H1 (cell line): ENCODE data around the gene PCIF1. TPM values are rescaled to one million over a fixed set of nuclear protein-coding genes. Genes with fewer than 3 reads are reported as not detected.
A peak's percentile ranks its signal among the peaks of the same experiment; 100 is the strongest.

ENCODE experiments used
- ASH2L ChIP-seq: fragments of 200-600, 300-600 bp; sonication (generic); IDR thresholded peaks from one replicate; pipeline ENCODE4 v1.7.1; 2017; ENCODE audit warnings: low read length
- CHD7 ChIP-seq: fragments of 300-600 bp; sonication (generic); IDR thresholded peaks from 2 replicates; pipeline ENCODE4 v1.7.1; 2012; ENCODE audit warnings: low read length, moderate library complexity, mild to moderate bottlenecking, inconsistent platforms; ENCODE audit not compliant: insufficient replicate concordance
- CREB1 ChIP-seq: IDR thresholded peaks from 2 replicates; pipeline ENCODE4 v1.6.1; 2012; ENCODE audit warnings: inconsistent platforms
- SIN3A ChIP-seq, 2 experiments: IDR thresholded peaks in 1 of 2; conservative IDR thresholded peaks in 1 of 2; 2 replicates each; pipeline ENCODE4 v1.6.1; 2011 to 2012; ENCODE audit warnings: low read length in 2 of 2, improper control_type of control experiment in 1 of 2, low read depth in 1 of 2, mild to moderate bottlenecking in 1 of 2
- polyA plus RNA-seq, 7 experiments: library from polyadenylated mRNA; depleted of rRNA in 3 of 7; stranded (reverse) in 5 of 7; unstranded in 2 of 7; fragments of >200 nt in 5 of 7; fragments of 200-250 nt in 2 of 7; gene quantifications; 1 replicate in 5 of 7; 2 replicates in 1 of 7; 4 replicates in 1 of 7; pipeline versions ENCODE4 v1.2.1 to v1.2.3, GENCODE V29; 2011 to 2013; ENCODE audit warnings: missing spikeins in 2 of 7, mixed read lengths in 2 of 7
- total RNA-seq: library from RNA; stranded (reverse); fragmentation: NEBNext Ultra II Directional; extraction: Animal tissue kit (Norgen Biotek cat#: 25700); gene quantifications from 2 replicates; pipeline ENCODE4 v1.2.1, GENCODE V29; 2021

The PCIF1 gene
- total and polyA plus RNA-seq, 2 of the 8 experiments (the other 6 are each of a cell fraction or from before 2014, with no cell fraction given) = 30.3 to 30.6 TPM

- no peak for TF ChIP-seq CHD7
- peak; percentile 65; the same call in 1 of the 2 replicates for TF ChIP-seq CREB1
- TF ChIP-seq SIN3A (conservative IDR thresholded peaks at IDR 0.05 in 1 of 2, IDR thresholded peaks at IDR 0.05 in 1 of 2; ENCODE audit: low read depth in 1 of 2, low read length in 2 of 2) = no peak
- peak; percentile 41 for TF ChIP-seq ASH2L
Observed at GRCh38 chr20:45934046-45934585, 367 bp upstream of the PCIF1 start (continued).
